Mammary epithelial cell (primary cell): ENCODE results near the gene ALG6.

Source experiments
- EZH2 ChIP-seq: IDR thresholded peaks from 2 replicates; pipeline ENCODE4 v1.6.1; 2012; ENCODE audit warnings: low read length, inconsistent platforms, borderline replicate concordance
- TF ChIP-seq, protein P1 (sequence below), 2 donors: IDR thresholded peaks in 1 of 2; conservative IDR thresholded peaks in 1 of 2; 2 replicates each; pipeline ENCODE4 v1.5.1; 2011 to 2012; ENCODE audit warnings: inconsistent platforms in 2 of 2, low read length in 2 of 2, mild to moderate bottlenecking in 2 of 2, control low read depth in 1 of 2, low read depth in 1 of 2; ENCODE audit not compliant: insufficient read depth in 1 of 2; ENCODE audit errors: extremely low read depth in 1 of 2

DNA sequence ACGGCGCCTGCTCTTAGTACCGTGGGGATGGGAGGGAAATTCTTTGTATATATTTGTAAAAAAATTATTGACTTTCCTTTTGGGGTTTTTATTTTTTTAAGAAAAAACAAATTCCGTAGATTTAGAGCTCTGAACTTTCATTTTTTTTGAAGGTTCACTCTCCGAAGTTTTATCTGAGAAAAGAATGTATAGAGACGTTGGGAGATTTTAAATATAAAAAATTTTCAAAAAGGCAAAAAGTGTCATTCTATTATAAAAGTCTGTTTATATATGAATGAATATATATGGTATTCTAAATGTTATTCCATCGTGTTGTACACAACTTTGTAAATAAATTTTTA is 42.7 kb upstream of the ALG6 start:
- TF ChIP-seq, protein P1, sequence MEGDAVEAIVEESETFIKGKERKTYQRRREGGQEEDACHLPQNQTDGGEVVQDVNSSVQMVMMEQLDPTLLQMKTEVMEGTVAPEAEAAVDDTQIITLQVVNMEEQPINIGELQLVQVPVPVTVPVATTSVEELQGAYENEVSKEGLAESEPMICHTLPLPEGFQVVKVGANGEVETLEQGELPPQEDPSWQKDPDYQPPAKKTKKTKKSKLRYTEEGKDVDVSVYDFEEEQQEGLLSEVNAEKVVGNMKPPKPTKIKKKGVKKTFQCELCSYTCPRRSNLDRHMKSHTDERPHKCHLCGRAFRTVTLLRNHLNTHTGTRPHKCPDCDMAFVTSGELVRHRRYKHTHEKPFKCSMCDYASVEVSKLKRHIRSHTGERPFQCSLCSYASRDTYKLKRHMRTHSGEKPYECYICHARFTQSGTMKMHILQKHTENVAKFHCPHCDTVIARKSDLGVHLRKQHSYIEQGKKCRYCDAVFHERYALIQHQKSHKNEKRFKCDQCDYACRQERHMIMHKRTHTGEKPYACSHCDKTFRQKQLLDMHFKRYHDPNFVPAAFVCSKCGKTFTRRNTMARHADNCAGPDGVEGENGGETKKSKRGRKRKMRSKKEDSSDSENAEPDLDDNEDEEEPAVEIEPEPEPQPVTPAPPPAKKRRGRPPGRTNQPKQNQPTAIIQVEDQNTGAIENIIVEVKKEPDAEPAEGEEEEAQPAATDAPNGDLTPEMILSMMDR (conservative IDR thresholded peaks at IDR 0.05 in 1 of 2, IDR thresholded peaks at IDR 0.05 in 1 of 2; ENCODE audit: extremely low read depth in 1 of 2, insufficient read depth in 1 of 2, low read depth in 1 of 2, low read length in 2 of 2): no peak
- no peak for TF ChIP-seq EZH2
